Measurements from ENCODE around the gene ERVW-1.

DNA sequence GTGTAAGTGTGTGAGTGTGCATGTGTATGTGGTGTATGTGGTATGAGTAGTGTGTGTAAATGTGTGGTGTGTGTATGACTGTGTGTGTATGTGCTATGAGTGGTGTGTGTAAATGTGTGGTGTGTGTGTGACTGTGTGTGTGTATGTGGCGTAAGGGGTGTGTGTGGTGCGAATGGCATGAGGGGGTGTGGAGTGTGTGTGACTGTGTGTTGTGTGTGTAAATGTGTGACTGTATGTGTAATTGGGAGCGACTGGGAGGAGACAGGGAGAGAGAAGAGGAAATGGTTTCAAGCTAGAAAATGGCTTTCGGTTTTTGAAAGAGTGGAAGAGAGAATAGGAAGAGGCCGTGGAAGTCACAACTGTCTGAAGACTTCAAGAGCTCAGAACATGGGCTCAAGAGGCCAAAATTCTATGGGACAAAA lies 54.0 kb downstream of the ERVW-1 start:
- no peak for TF ChIP-seq ZNF274 (IDR thresholded peaks at IDR 0.05; ENCODE audit: low read depth, low read length)
- no peak for TF ChIP-seq YY1 (IDR thresholded peaks at IDR 0.05; ENCODE audit: insufficient read depth, insufficient read length)
